ENCODE data around the gene MAP2. TPM values are rescaled to one million over a fixed set of nuclear protein-coding genes. Genes with fewer than 3 reads are reported as not detected.

Gene MAP2
- total RNA-seq, 2 donors from 2014 or later, result 0.31 to 0.97 TPM

DNA sequence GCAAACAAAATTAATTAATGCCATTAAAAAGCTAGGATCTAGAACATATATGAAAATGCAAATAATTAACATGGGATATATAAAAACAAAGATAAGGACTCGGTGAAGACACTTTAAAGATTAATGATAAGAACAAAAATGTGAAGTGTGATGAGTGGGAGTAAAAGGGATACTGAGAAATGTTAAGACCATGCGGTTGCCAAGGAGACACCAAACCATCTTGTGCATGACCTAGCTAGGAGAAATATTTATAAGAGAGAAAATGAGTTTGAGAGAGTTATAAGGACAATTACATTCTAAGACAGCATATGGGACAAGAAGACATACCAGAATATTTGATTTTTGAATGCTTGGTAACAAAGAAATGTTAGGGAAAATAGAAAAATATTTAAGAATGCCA is 25.4 kb upstream of the MAP2 start:
- DNase-seq, result no peak
- peaks cover 0 to 2% of the 10 kb centered on the region in 2 donors for H3K9me3 Mint-ChIP-seq
- no peak overlapping the region for H3K27ac Mint-ChIP-seq
- ATAC-seq (replicated peaks in 1 of 2), result no peak
- H3K36me3 Mint-ChIP-seq (ENCODE audit: insufficient read depth in 2 of 2), result no peaks in the 10 kb centered on the region
- no peaks in the 10 kb centered on the region for H3K27me3 Mint-ChIP-seq (ENCODE audit: low read depth)
- no peak overlapping the region for H3K4me3 Mint-ChIP-seq
- H3K4me1 Mint-ChIP-seq (ENCODE audit: low read depth), result no peaks in the 10 kb centered on the region

- no peaks in the 10 kb centered on the region for H3K27me3 Mint-ChIP-seq (ENCODE audit: low read depth)
- no peak for DNase-seq
- no peaks in the 10 kb centered on the region for H3K4me1 Mint-ChIP-seq (ENCODE audit: low read depth)
- ATAC-seq (replicated peaks in 1 of 2), result no peak
- H3K4me3 Mint-ChIP-seq, result no peak overlapping the region
- H3K9me3 Mint-ChIP-seq, result no peaks in the 10 kb centered on the region
- H3K27ac Mint-ChIP-seq, result no peak overlapping the region
- no peaks in the 10 kb centered on the region for H3K36me3 Mint-ChIP-seq (ENCODE audit: insufficient read depth in 2 of 2)
Measured at GRCh38 chr2:209401788-209402187, 22.1 kb upstream of the MAP2 start.

DNA sequence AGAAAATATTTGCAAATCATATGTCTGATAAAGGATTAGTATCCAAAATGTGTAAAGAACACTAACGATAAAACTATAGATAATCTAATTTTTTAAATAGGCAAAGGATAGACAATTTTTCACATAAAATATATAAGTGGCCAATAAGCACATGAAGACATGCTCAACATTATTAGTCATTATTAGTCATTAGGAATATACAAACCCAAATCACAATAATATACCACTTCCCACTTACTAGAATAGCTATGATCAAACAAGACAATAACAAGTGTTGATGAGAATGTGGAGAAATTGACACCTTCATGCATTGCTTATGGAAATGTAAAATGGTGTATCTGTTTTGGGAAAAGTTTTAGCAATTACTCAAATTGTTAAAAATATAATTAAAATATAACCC is 12.6 kb upstream of the MAP2 start:
- Mint-ChIP-seq H3K4me3 (no peak overlapping the region), H3K4me1 (ENCODE audit: low read depth) (no peaks in the 10 kb centered on the region), H3K9me3 (peaks cover 2 to 3% of the 10 kb centered on the region in 2 donors), H3K27me3 (ENCODE audit: low read depth) (no peaks in the 10 kb centered on the region), H3K27ac (no peak overlapping the region), H3K36me3 (ENCODE audit: insufficient read depth in 2 of 2) (no peaks in the 10 kb centered on the region)
- DNase-seq, result no peak
- ATAC-seq (replicated peaks in 1 of 2), result no peak

DNA sequence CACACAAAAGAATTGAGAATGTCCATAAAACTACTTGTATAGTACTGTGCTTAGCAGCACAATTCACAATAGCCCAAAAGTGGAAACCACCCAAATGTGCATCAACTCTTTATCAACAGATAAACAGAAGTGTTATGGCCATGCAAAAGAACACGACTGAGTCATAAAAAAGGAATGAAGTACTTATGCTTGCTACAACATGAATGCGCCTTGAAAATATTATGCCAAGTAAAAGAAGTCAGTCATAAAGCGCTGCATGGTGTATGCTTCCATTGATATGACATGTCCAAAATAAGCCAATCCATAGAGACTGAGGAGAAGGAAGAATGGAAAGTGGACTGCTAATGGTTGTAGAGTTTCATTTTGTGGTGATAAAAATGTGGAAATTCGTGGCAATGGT is 12.1 kb upstream of the MAP2 start:
- H3K27me3 Mint-ChIP-seq (ENCODE audit: low read depth), result no peaks in the 10 kb centered on the region
- no peaks in the 10 kb centered on the region for H3K4me1 Mint-ChIP-seq (ENCODE audit: low read depth)
- peaks cover 2 to 3% of the 10 kb centered on the region in 2 donors for H3K9me3 Mint-ChIP-seq
- no peak overlapping the region for H3K27ac Mint-ChIP-seq
- no peak for DNase-seq
- ATAC-seq (replicated peaks in 1 of 2), result no peak
- H3K36me3 Mint-ChIP-seq (ENCODE audit: insufficient read depth in 2 of 2), result no peaks in the 10 kb centered on the region
- no peak overlapping the region for H3K4me3 Mint-ChIP-seq

DNA sequence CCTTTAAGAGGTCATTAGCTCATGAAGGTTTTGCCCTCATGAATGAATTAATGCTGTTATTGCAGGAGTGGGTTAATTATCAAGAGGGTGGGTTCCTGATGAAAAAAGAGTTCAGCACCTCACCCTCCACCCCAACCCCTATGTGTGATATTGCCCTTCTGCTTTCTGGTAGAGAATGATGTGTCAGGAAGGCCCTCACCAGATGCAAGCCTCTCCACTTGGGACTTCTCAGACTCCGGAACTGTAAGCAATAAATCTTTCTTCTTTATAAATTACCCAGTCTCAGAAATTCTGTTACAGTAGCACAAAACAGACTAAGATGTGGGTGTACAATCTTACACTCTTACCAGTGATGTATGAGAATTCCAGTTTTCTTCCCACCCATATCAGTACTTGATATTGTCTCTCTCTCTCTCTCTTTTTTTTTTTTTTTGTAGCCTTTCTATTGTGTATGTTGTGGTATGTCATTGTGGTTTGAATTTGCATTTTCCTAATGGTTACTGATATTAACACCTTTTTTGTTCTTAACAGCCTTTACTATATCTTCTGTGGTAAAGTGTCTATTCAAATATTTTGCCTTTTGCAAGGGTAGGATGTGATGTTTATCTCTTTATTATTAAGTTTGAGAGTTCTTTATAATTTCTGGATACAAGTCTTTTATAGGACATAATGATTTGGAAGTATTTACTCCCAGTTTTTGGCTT is 10.4 kb upstream of the MAP2 start:
- no peaks in the 10 kb centered on the region for H3K4me1 Mint-ChIP-seq (ENCODE audit: low read depth)
- DNase-seq (no peak), ATAC-seq (replicated peaks in 1 of 2) (no peak)
- no peak overlapping the region for H3K27ac Mint-ChIP-seq
- H3K9me3 Mint-ChIP-seq, result peaks cover 2 to 3% of the 10 kb centered on the region in 2 donors
- H3K27me3 Mint-ChIP-seq (ENCODE audit: low read depth), result no peaks in the 10 kb centered on the region
- H3K36me3 Mint-ChIP-seq (ENCODE audit: insufficient read depth in 2 of 2), result no peaks in the 10 kb centered on the region
- H3K4me3 Mint-ChIP-seq, result no peak overlapping the region

DNA sequence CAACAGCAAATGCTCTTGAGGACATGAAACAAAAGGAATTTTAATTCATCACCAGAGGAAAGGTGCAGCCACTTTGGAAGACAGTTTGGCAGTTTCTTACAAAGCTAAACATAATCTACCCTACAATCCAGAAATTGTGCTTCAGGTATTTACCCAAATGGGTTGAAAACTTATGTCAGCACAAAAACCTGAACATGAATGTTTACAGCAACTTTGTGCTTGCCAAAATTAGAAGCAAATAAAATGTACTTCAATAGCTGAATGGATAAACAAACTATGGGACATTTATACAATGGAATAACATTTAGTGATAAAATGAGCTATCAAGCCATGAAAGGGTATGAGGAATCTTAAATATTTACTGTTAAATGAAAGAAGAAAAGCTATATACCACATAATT is 6.9 kb upstream of the MAP2 start:
- Mint-ChIP-seq H3K9me3 (peaks cover 2 to 3% of the 10 kb centered on the region in 2 donors), H3K4me3 (no peak overlapping the region), H3K27ac (no peak overlapping the region), H3K27me3 (ENCODE audit: low read depth) (no peaks in the 10 kb centered on the region), H3K36me3 (ENCODE audit: insufficient read depth in 2 of 2) (no peaks in the 10 kb centered on the region), H3K4me1 (ENCODE audit: low read depth) (no peaks in the 10 kb centered on the region)
- DNase-seq (no peak), ATAC-seq (replicated peaks in 1 of 2) (no peak)

GRCh38 chr2:209422191-209422754 is 1.6 kb upstream of the MAP2 start:
- ATAC-seq (replicated peaks in 1 of 2), result no peak
- Mint-ChIP-seq H3K4me1 (ENCODE audit: low read depth) (peaks cover 19% of the 10 kb centered on the region), H3K27ac (no peak overlapping the region), H3K36me3 (ENCODE audit: insufficient read depth in 2 of 2) (no peaks in the 10 kb centered on the region), H3K4me3 (no peak overlapping the region), H3K9me3 (no peaks in the 10 kb centered on the region), H3K27me3 (ENCODE audit: low read depth) (peaks cover 33% of the 10 kb centered on the region)
- no peak for DNase-seq

DNA sequence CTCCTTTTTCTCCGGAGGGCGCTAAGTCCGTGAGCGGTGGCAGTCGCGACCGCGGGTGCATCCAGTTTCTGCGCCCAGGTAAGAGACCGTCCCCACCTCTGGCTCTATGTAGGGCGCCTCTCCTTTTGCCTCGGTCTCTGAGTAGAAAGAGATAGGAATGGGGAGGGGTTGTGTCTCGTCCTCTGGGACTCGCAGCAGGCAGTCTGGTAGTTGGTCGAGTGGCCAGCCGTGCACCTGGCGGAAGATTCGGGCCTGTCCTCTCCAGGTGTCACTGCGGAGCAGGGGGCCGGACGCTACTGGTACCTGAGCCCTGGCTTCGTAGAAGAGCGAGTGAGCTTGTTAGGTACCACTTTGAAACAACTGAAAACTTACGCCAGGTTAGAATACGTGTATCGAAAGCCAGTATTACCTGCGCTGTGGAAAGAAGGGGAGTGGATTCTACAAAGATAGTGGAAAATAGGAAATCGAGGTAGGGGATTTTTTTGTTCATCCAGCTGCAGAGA is 403 bp downstream of the MAP2 start:
- Mint-ChIP-seq H3K27ac (no peak overlapping the region), H3K9me3 (no peaks in the 10 kb centered on the region), H3K36me3 (ENCODE audit: insufficient read depth in 2 of 2) (no peaks in the 10 kb centered on the region), H3K4me3 (peak overlapping the region; percentile 81 to 85), H3K4me1 (ENCODE audit: low read depth) (peaks cover 19% of the 10 kb centered on the region), H3K27me3 (ENCODE audit: low read depth) (peaks cover 33% of the 10 kb centered on the region)
- ATAC-seq (replicated peaks in 1 of 2) (peak; percentile 31 to 44), DNase-seq (peak; percentile 3 to 8)

DNA sequence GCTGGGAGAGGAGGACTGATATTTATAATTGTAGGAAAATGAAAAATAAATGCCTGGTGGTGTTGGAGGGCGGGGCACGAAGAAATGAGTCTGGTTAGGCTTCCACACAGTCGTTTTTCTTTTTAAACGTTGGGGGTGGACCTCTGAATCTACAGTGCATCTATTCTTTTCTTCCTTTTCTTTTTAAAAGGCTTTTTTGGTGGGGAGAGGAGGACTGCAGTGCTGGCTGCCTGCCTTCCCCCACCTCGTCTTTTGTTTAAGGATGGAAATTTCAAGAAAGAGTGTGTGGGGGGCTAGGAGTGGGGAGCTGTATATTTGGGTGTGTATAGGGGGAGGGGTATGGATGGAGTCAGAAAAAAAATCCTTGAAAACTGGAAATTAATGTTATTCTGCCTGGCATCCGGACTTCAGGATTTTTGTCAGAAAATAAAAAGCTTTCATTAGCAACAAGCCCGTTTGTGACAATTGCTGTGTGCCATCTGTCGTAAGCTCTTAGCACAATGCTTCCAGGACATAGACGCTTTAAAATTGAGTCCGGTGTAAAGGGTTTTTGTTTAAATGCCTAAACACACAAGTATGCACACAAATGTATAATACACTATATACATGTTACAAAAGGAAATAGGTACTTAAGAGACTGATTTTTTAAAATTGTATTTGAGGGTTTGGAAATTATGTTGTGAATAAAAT is 1.1 kb downstream of the MAP2 start:
- H3K4me3 Mint-ChIP-seq, result peak overlapping the region; percentile 81 to 85
- DNase-seq (no peak), ATAC-seq (replicated peaks in 1 of 2) (no peak)
- H3K9me3 Mint-ChIP-seq, result no peaks in the 10 kb centered on the region
- H3K36me3 Mint-ChIP-seq (ENCODE audit: insufficient read depth in 2 of 2), result no peaks in the 10 kb centered on the region
- H3K27ac Mint-ChIP-seq, result no peak overlapping the region
- H3K27me3 Mint-ChIP-seq (ENCODE audit: low read depth), result peaks cover 33% of the 10 kb centered on the region
- H3K4me1 Mint-ChIP-seq (ENCODE audit: low read depth), result peaks cover 19% of the 10 kb centered on the region

GRCh38 chr2:209425471-209426071 is 1.7 kb downstream of the MAP2 start:
- no peak for ATAC-seq (replicated peaks in 1 of 2)
- peaks cover 19% of the 10 kb centered on the region for H3K4me1 Mint-ChIP-seq (ENCODE audit: low read depth)

DNA sequence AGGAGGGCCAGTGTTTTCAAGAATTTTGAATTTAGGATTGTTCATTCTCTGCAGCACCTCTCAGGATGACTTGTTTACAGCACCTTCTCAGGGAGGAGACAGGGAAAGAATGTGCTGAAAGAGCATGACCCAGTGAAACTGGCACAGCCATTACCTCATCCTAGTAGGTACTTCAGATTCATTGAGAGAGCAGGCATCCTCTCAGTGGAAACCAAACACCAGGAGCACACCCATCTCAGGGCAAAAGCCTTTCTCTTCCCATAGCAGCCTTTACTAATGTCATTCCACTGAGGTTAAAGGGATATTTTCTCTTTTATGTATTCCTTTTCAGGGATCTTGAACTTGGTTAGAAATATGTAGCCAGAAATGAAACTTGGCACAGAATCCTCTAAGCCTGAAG is 2.6 kb downstream of the MAP2 start:
- H3K9me3 Mint-ChIP-seq, result no peaks in the 10 kb centered on the region
- peaks cover 33% of the 10 kb centered on the region for H3K27me3 Mint-ChIP-seq (ENCODE audit: low read depth)
- H3K4me1 Mint-ChIP-seq (ENCODE audit: low read depth), result peaks cover 19% of the 10 kb centered on the region
- ATAC-seq (replicated peaks in 1 of 2) (no peak), DNase-seq (no peak)
- H3K27ac Mint-ChIP-seq, result no peak overlapping the region
- no peak overlapping the region for H3K4me3 Mint-ChIP-seq
- no peaks in the 10 kb centered on the region for H3K36me3 Mint-ChIP-seq (ENCODE audit: insufficient read depth in 2 of 2)

More at GRCh38 chr2:209425471-209426071, 1.7 kb downstream of the MAP2 start:
- H3K27ac Mint-ChIP-seq, result no peak overlapping the region
- H3K4me3 Mint-ChIP-seq, result no peak overlapping the region
- H3K27me3 Mint-ChIP-seq (ENCODE audit: low read depth), result peaks cover 33% of the 10 kb centered on the region
- DNase-seq, result peak in 1 of 2 donors; percentile 7
- no peaks in the 10 kb centered on the region for H3K36me3 Mint-ChIP-seq (ENCODE audit: insufficient read depth in 2 of 2)
- no peaks in the 10 kb centered on the region for H3K9me3 Mint-ChIP-seq

DNA sequence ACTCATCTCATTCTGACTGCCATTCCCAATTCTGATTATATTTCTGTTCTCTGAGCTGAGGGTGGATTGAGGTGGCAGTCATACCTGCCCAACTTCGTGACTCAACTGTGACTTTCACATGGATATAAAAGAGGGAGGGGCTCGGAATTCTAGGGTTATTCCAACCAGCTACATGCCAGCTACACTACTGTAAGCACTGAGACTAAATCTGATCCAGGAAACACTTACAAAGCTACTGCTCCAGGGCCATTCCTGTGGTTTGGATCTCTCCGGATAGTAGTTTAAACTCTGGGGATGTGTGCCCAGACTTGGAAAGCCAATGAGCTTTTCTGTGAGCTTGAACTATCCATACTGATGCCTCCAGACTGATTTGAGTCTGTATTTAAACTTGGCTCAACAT is 7.9 kb downstream of the MAP2 start:
- DNase-seq (no peak), ATAC-seq (replicated peaks in 1 of 2) (no peak)
- H3K4me3 Mint-ChIP-seq, result no peak overlapping the region
- H3K4me1 Mint-ChIP-seq (ENCODE audit: low read depth), result no peaks in the 10 kb centered on the region
- peaks cover 4% of the 10 kb centered on the region for H3K27me3 Mint-ChIP-seq (ENCODE audit: low read depth)
- H3K27ac Mint-ChIP-seq, result no peak overlapping the region
- no peaks in the 10 kb centered on the region for H3K9me3 Mint-ChIP-seq
- H3K36me3 Mint-ChIP-seq (ENCODE audit: insufficient read depth in 2 of 2), result no peaks in the 10 kb centered on the region

- Mint-ChIP-seq H3K36me3 (ENCODE audit: insufficient read depth in 2 of 2) (no peaks in the 10 kb centered on the region), H3K4me1 (ENCODE audit: low read depth) (no peaks in the 10 kb centered on the region), H3K27me3 (ENCODE audit: low read depth) (no peaks in the 10 kb centered on the region), H3K27ac (no peak overlapping the region), H3K4me3 (no peak overlapping the region), H3K9me3 (no peaks in the 10 kb centered on the region)
- DNase-seq (no peak), ATAC-seq (replicated peaks in 1 of 2) (no peak)
Measured at GRCh38 chr2:209441541-209441940, 17.7 kb downstream of the MAP2 start.

Data from activated T-cell treated with anti-CD3 and anti-CD28 coated beads, Interleukin-2, amount 50 U/mL, for 72 hours (primary cell).